Ramos (cell line): Measurements from ENCODE around the gene PCBD1.
"Not testable (repeated sequence)": the region's sequence is repeated elsewhere in the genome, so short reads cannot be mapped to it uniquely, and the experiment has no call there.

Source experiments
- in situ Hi-C: fragments of 300-500 bp; cut with MboI; formaldehyde crosslinking; loops from one replicate; pipeline ENCODE4 v1.14.3; 2022; ENCODE audit warnings: low sequenced_read_pairs; ENCODE audit not compliant: unreplicated experiment

Gene PCBD1

GRCh38 chr10:70880077-70880534 lies 8.3 kb downstream of the PCBD1 start:
- in situ Hi-C loops = loop anchor here (5.0 to 10.0 kb wide), 2 partner anchors 328 to 435 kb away; partner anchors contain the start of gene NODAL

- in situ Hi-C loops = no loop called here
These were observed 9.2 kb downstream of the PCBD1 start for GRCh38 chr10:70879207-70879606.

- in situ Hi-C loops = no loop called here
These were observed 14.3 kb downstream of the PCBD1 start for GRCh38 chr10:70874061-70874460.

- in situ Hi-C loops = no loop called here
These were observed 16.1 kb downstream of the PCBD1 start for GRCh38 chr10:70872291-70872690.

- in situ Hi-C loops = no loop called here
These were observed 21.9 kb downstream of the PCBD1 start for GRCh38 chr10:70866424-70866823.

- in situ Hi-C loops = no loop called here
These were observed 23.4 kb downstream of the PCBD1 start for GRCh38 chr10:70864935-70865334.

GRCh38 chr10:70863470-70864160 lies 24.8 kb downstream of the PCBD1 start:
- in situ Hi-C loops = no loop called here

GRCh38 chr10:70861495-70862197 lies 26.7 kb downstream of the PCBD1 start:
- in situ Hi-C loops = not testable (repeated sequence)

- in situ Hi-C loops = no loop called here
These were observed 29.6 kb downstream of the PCBD1 start for GRCh38 chr10:70858759-70859158.

- in situ Hi-C loops = no loop called here
These were observed 31.9 kb downstream of the PCBD1 start for GRCh38 chr10:70856454-70856853.

GRCh38 chr10:70853457-70853856 lies 34.9 kb downstream of the PCBD1 start:
- in situ Hi-C loops = no loop called here

- in situ Hi-C loops = no loop called here
These were observed 35.3 kb downstream of the PCBD1 start for GRCh38 chr10:70853038-70853437.

- in situ Hi-C loops = no loop called here
These were observed 36.5 kb downstream of the PCBD1 start for GRCh38 chr10:70851597-70852475.

GRCh38 chr10:70850097-70850496 lies 38.3 kb downstream of the PCBD1 start:
- in situ Hi-C loops = no loop called here

GRCh38 chr10:70849582-70850016 lies 38.8 kb downstream of the PCBD1 start:
- in situ Hi-C loops = no loop called here

- in situ Hi-C loops = no loop called here
These were observed 40.6 kb downstream of the PCBD1 start for GRCh38 chr10:70847659-70848360.

- in situ Hi-C loops = no loop called here
These were observed 41.6 kb downstream of the PCBD1 start for GRCh38 chr10:70846795-70847194.

- in situ Hi-C loops = no loop called here
These were observed 42.5 kb downstream of the PCBD1 start for GRCh38 chr10:70845816-70846215.

GRCh38 chr10:70845256-70845655 lies 43.1 kb downstream of the PCBD1 start:
- in situ Hi-C loops = no loop called here
